Activated CD4-positive, alpha-beta T cell treated with anti-CD3 and anti-CD28 coated beads, Interleukin-2, amount 50 U/mL, for 24 hours (primary cell): ENCODE results near the gene CYB561D1.

Source experiments
- DNase-seq, 2 donors: peaks; one replicate each; pipeline ENCODE4 v3.0.0-alpha.2; 2020; ENCODE audit warnings: low read depth in 1 of 2, low spot score in 1 of 2

CYB561D1 gene

DNA sequence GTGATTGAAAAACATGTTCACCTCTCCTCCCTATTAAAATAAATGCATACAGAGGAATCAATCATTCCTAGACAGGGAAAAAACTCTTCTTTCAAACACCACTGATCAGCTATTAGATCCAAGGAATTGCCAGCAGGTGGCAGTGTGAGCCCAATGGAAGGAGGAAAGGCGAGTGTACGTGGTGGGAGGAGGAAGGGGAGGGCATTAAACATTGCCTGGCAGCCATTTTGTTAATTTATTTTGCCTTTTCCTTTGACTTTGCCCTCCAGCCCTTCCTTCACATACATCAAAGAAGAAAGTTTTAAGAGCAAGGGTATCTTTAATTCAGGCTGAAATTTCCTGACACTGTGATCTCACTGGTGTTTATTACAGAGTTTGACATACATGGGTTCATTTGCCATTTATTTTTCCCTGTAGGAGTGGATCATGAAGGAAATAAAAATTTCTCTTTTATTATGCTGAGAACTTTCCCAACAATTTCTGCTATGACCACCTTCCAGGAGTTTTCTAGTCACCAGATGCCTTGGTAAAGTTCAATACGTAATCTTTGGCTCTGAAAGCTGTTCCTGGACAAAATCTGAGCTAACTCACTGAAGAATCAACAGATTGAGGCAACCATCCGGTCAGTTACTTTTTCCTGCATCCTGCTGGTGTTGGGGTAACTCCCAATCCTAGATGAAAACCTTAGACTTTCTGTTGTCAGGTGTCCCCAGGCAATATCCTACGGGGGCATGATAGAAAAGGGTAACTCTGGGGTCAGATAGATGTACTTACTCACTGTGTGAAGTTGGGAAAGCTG is 52.6 kb downstream of the CYB561D1 start:
- DNase-seq, result peak; percentile 67 to 90

DNA sequence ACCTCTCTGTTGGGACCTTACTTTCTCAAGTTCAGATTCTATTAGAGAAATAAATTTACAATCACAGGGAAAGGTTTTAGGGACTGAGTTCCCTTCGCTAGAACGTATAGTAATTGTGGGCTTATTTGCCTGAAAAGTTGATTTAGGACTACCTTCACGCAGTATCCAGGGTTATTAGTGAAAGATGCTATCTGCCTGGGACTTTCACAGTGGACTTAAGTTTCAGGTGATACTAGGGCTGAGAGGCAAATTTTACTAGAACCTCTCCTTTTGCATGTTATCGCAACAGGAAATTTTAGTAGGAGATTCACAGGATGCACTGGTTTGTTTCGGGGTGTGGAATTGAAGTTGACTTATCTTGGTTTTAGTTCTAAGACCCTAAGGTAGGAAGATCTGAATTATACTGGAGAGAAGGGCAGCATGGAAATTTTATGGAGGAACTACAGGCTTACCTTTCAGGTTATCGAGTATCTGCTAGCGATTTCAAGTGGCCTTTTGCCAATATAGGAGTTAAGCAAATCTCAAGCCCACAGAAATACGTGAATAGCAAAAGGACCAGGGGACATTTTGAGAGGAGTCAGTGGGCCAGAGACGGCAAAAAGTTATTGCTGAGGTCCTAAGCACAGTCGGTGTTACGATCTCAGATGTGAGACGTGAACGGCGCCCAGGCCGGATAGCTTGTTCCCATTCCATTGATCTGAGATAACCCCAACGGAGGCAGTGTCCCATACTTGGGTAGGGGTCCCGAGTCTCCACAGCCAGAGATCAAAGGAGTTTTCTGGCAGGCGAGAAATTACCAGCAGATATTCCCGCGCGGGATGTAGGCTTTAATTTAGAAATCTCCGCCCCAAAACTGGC is 53.8 kb downstream of the CYB561D1 start:
- DNase-seq, result no peak

DNA sequence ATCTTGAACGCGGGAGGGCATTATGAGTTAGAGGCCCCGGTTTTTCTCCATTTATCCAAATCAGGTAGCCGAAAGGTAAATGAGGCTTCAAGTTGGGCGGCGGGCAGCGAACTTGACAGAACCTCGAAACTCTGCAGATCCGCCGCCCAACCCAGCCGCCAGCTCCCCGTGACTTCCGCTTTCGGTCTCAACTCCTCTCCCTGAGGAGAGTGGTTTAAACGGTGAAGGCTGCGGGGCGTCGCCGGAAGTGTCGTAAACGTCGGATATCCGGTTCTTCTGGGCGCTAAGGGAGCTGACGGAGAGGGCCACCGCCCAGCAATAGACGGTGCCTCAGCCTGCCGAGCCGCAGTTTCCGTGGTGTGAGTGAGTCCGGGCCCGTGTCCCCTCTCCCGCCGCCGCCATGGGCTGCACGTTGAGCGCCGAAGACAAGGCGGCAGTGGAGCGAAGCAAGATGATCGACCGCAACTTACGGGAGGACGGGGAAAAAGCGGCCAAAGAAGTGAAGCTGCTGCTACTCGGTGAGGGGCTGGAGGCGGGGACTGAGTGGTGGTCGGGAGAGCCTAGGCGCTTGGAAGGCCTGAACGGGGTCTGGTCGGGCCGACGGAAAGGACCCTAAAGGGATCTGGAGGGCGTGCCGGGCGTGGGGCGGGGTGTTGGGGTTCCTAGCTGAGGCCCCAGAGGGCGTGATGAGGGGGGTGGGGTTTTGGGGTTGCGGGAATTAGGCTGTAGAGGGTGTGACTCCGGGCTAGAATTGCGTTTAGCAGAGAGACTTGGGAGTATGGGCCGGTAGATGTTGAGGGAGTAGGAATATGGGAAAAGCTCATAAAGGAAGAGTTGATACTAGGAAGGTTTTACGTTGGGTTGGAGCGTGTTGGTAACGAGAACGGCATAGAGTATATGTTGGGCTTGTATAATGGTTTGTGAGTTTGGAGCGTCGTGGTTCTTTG is 54.7 kb downstream of the CYB561D1 start, which contains the start of gene GNAI3:
Gene GNAI3 (plus strand): TSS at position 295 of the 947 bp plus-strand sequence. CDS start 106 bp downstream, at position 401.
- DNase-seq, result peak; percentile 89 to 94
